Spleen (tissue), 7 donors: ENCODE data around the gene MYH10.

ENCODE experiments used
- CTCF ChIP-seq, 11 experiments: fragments of 200-600 bp in 7 of 11; fragments of 450-650 bp in 4 of 11; sonication (generic) in 4 of 11; IDR thresholded peaks in 8 of 11; conservative IDR thresholded peaks in 3 of 11; 1 replicate in 7 of 11; 2 replicates in 4 of 11; pipeline versions ENCODE4 v1.4.0 to v1.8.0; 2016 to 2021; ENCODE audit warnings: antibody characterized with exemption in 11 of 11, inconsistent platforms in 4 of 11, mild to moderate bottlenecking in 1 of 11
- POLR2A ChIP-seq, 3 donors: fragments of 450-650 bp; IDR thresholded peaks; one replicate each; pipeline ENCODE4 v1.5.1; 2017; ENCODE audit warnings: antibody characterized with exemption in 3 of 3, mild to moderate bottlenecking in 1 of 3
- donor health status: DM: no; HTN: no; CAD: no; lungs with moderate emphysema.
- donor health status: DM: no; HTN: no; CAD: no.
- donor health status: DM: no; HTN: no; CAD: no.

DNA sequence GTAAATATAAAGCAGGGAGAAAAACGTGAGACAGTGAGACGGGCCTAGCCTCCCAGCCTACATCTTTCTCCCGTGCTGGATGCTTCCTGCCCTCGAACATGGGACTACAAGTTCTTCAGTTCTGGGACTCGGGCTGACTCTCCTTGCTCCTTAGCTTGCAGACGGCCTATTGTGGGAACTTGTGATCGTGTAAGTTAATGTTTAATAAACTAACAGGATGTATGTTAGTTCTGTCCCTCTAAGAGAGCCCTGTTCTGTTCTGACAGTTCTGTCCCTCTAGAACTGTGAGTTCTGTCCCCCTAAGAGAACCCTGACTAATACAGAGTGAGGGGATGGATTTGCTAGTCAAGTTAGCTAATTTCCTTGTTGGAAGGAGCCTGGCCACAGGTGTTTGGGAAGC is 16.7 kb upstream of the MYH10 start:
- TF ChIP-seq CTCF (IDR thresholded peaks at IDR 0.05 in 8 of 11, conservative IDR thresholded peaks at IDR 0.05 in 3 of 11) = no peak
- no peak for TF ChIP-seq POLR2A (IDR thresholded peaks at IDR 0.05)
